ENCODE results near the gene EGFR. TPM values are rescaled to one million over a fixed set of nuclear protein-coding genes. Genes with fewer than 3 reads are reported as not detected.

Gene EGFR
- total RNA-seq, 4 donors from 2014 or later, result 45.5 to 61.1 (median 56.9) TPM

GRCh38 chr7:55198634-55199392, 180.0 kb downstream of the EGFR start:
- H3K4me1 ChIP-seq, result no peaks in the 10 kb centered on the region
- H3K27ac ChIP-seq, result no peak overlapping the region
- no peaks in the 10 kb centered on the region for H3K9me3 ChIP-seq
- peaks cover 0 to 39% (median 0%) of the 10 kb centered on the region in 3 donors for H3K36me3 ChIP-seq
- no peak for TF ChIP-seq POLR2A (IDR thresholded peaks at IDR 0.05)
- TF ChIP-seq CTCF (IDR thresholded peaks at IDR 0.05), result no peak
- no peak for DNase-seq
- H3K4me3 ChIP-seq, result no peak overlapping the region
- no peaks in the 10 kb centered on the region for H3K27me3 ChIP-seq

- H3K36me3 ChIP-seq, result peaks cover 0 to 45% (median 0%) of the 10 kb centered on the region in 3 donors
- H3K27ac ChIP-seq, result no peak overlapping the region
- no peak for DNase-seq
- no peaks in the 10 kb centered on the region for H3K9me3 ChIP-seq
- TF ChIP-seq POLR2A (IDR thresholded peaks at IDR 0.05) (no peak), CTCF (IDR thresholded peaks at IDR 0.05) (no peak)
- no peak overlapping the region for H3K4me3 ChIP-seq
- H3K27me3 ChIP-seq, result no peaks in the 10 kb centered on the region
- H3K4me1 ChIP-seq, result no peaks in the 10 kb centered on the region
Measured at GRCh38 chr7:55199418-55199817, 180.6 kb downstream of the EGFR start.

- TF ChIP-seq POLR2A (IDR thresholded peaks at IDR 0.05) (no peak), CTCF (IDR thresholded peaks at IDR 0.05) (no peak)
- Histone ChIP-seq H3K4me3 (no peak overlapping the region), H3K9me3 (no peaks in the 10 kb centered on the region), H3K4me1 (no peaks in the 10 kb centered on the region), H3K27ac (no peak overlapping the region), H3K36me3 (peaks cover 0 to 55% (median 0%) of the 10 kb centered on the region in 3 donors), H3K27me3 (no peaks in the 10 kb centered on the region)
- no peak for DNase-seq
Measured at GRCh38 chr7:55200441-55200840, 181.6 kb downstream of the EGFR start.

- TF ChIP-seq CTCF (IDR thresholded peaks at IDR 0.05) (no peak), POLR2A (IDR thresholded peaks at IDR 0.05) (no peak)
- Histone ChIP-seq H3K9me3 (no peaks in the 10 kb centered on the region), H3K4me1 (no peaks in the 10 kb centered on the region), H3K4me3 (no peak overlapping the region), H3K36me3 (peaks cover 0 to 69% (median 0%) of the 10 kb centered on the region in 3 donors), H3K27me3 (no peaks in the 10 kb centered on the region), H3K27ac (no peak overlapping the region)
- no peak for DNase-seq
Measured at GRCh38 chr7:55202150-55202913, 183.5 kb downstream of the EGFR start.

- DNase-seq, result no peak
- H3K4me3 ChIP-seq, result no peak overlapping the region
- H3K36me3 ChIP-seq, result peaks cover 0 to 76% (median 0%) of the 10 kb centered on the region in 3 donors
Measured at GRCh38 chr7:55203300-55203699, 184.5 kb downstream of the EGFR start.

More at GRCh38 chr7:55203300-55203699, 184.5 kb downstream of the EGFR start:
- Histone ChIP-seq H3K9me3 (no peaks in the 10 kb centered on the region), H3K27me3 (no peaks in the 10 kb centered on the region), H3K27ac (no peak overlapping the region), H3K4me1 (no peaks in the 10 kb centered on the region)
- no peak for TF ChIP-seq CTCF (IDR thresholded peaks at IDR 0.05)
- TF ChIP-seq POLR2A (IDR thresholded peaks at IDR 0.05), result no peak
